ENCODE data around the gene SCAI. TPM values are rescaled to one million over a fixed set of nuclear protein-coding genes. Genes with fewer than 3 reads are reported as not detected.

Gene SCAI
- total and polyA plus RNA-seq, 9 of the 15 experiments (the other 6 are each of a cell fraction or from before 2014, with no cell fraction given): 0.70 to 12.4 (median 4.2) TPM

- Histone ChIP-seq H3K27ac (ENCODE audit: extremely low read depth, low read depth, low read length) (no peak overlapping the region), H3K4me3 (no peak overlapping the region), H3K9me3 (replicated peaks; ENCODE audit: control insufficient read depth, insufficient read depth, low read depth, low read length) (no peaks in the 10 kb centered on the region), H3K4me2 (ENCODE audit: insufficient read depth, low read length) (no peak overlapping the region), H3K9ac (ENCODE audit: insufficient read depth in 1 of 2, low read depth in 2 of 2, low read length in 2 of 2) (no peak overlapping the region), H2AFZ (ENCODE audit: low read depth, low read length) (no peak overlapping the region), H3K4me1 (replicated peaks in 1 of 2; ENCODE audit: control insufficient read depth in 2 of 2, insufficient read depth in 2 of 2, low read length in 2 of 2) (peaks cover 0 to 8% of the 10 kb centered on the region in 2 experiments; a peak in 3 of 5 replicates), H3K79me2 (ENCODE audit: control insufficient read depth, insufficient read depth, low read length) (peaks cover 19% of the 10 kb centered on the region), H4K20me1 (replicated peaks; ENCODE audit: control insufficient read depth, insufficient read depth, low read length) (no peaks in the 10 kb centered on the region), H3K36me3 (ENCODE audit: control insufficient read depth, insufficient read depth, low read length) (peaks cover 24% of the 10 kb centered on the region; the same call in 2 of the 3 replicates), H3K27me3 (ENCODE audit: control insufficient read depth in 2 of 2, insufficient read depth in 2 of 2, low read length in 2 of 2) (no peaks in the 10 kb centered on the region), H3K9me1 (ENCODE audit: control insufficient read depth, insufficient read depth, low read length) (no peaks in the 10 kb centered on the region)
- no TSS peak for BruUV-seq (replicated peaks)
- no peak for ATAC-seq
- intact Hi-C loops (cut with micrococcal nuclease) (no loop called here), in situ Hi-C loops (cut with MboI) (loop anchor here (10.0 kb wide), 2 partner anchors 211 to 281 kb away; partner anchors contain the start of genes ARPC5L and RPL35)
- WGBS (ENCODE audit: insufficient coverage, low coverage, missing lambda C conversion rate): 56% methylated on average over 4 of the region's 4 CpGs
- FAIRE-seq: peak; percentile 60
- ChIA-PET POLR2A (interaction anchor here (0.6 kb wide), 1 partner anchor 375 kb away, joined by 3 read pairs; the partner anchor contains the start of gene NR6A1), CTCF (ENCODE audit: low intra/inter-chr PET ratio) (no interaction called here)
- peak; percentile 63; the same call in 1 of the 2 replicates for TF ChIP-seq CEBPB (tag; IDR thresholded peaks at IDR 0.05)
- TF ChIP-seq, protein P1, sequence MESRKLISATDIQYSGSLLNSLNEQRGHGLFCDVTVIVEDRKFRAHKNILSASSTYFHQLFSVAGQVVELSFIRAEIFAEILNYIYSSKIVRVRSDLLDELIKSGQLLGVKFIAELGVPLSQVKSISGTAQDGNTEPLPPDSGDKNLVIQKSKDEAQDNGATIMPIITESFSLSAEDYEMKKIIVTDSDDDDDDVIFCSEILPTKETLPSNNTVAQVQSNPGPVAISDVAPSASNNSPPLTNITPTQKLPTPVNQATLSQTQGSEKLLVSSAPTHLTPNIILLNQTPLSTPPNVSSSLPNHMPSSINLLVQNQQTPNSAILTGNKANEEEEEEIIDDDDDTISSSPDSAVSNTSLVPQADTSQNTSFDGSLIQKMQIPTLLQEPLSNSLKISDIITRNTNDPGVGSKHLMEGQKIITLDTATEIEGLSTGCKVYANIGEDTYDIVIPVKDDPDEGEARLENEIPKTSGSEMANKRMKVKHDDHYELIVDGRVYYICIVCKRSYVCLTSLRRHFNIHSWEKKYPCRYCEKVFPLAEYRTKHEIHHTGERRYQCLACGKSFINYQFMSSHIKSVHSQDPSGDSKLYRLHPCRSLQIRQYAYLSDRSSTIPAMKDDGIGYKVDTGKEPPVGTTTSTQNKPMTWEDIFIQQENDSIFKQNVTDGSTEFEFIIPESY (CRISPR knock-in tag; IDR thresholded peaks at IDR 0.05): peak; percentile 82; the same call in 1 of the 2 replicates
- TF ChIP-seq HDAC1 (IDR thresholded peaks at IDR 0.05): no peak
- TF ChIP-seq ZC3H11A (IDR thresholded peaks at IDR 0.05; ENCODE audit: low read depth, low read length): no peak
- TF ChIP-seq DPF2 (IDR thresholded peaks at IDR 0.05): no peak
- DNase-seq (ENCODE audit: extremely low read depth in 1 of 4, low spot score in 3 of 4): no peak
These were observed 2.1 kb upstream of the SCAI start for GRCh38 chr9:125145425-125145824.

Measured in K562 (cell line).